Ovary (tissue), 9 donors: ENCODE results near the gene FANCC. TPM values are rescaled to one million over a fixed set of nuclear protein-coding genes. Genes with fewer than 3 reads are reported as not detected.
A peak's percentile ranks its signal among the peaks of the same experiment; 100 is the strongest.

ENCODE experiments used
- DNase-seq, 5 donors: peaks; one replicate each; pipeline ENCODE4 v3.0.0-alpha.2; 2019 to 2020
- H3K27ac ChIP-seq, 2 donors: fragments of 200-600 bp; one replicate each; pipeline versions ENCODE4 v1.5.1 to v1.8.0; 2019 to 2022
- H3K27me3 ChIP-seq: fragments of 200-600 bp; one replicate; pipeline ENCODE4 v1.8.0; 2022
- H3K36me3 ChIP-seq: fragments of 200-600 bp; sonication (generic); one replicate; pipeline ENCODE4 v1.5.1; 2019
- H3K4me1 ChIP-seq: one replicate; pipeline ENCODE4 v1.8.1; 2013; ENCODE audit warnings: mild to moderate bottlenecking, moderate library complexity; ENCODE audit not compliant: insufficient read depth
- H3K4me3 ChIP-seq: fragments of 200-600 bp; sonication (generic); one replicate; pipeline ENCODE4 v1.5.1; 2017
- H3K9me3 ChIP-seq, 2 donors: fragments of 200-600 bp in 1 of 2; sonication (generic) in 1 of 2; one replicate each; pipeline versions ENCODE4 v1.5.1 to v1.8.1; 2013 to 2019; ENCODE audit warnings: mild to moderate bottlenecking in 1 of 2, moderate library complexity in 1 of 2
- CTCF ChIP-seq, 3 donors: fragments of 450-650 bp in 2 of 3; fragments of 200-600 bp in 1 of 3; IDR thresholded peaks; one replicate each; pipeline versions ENCODE4 v1.5.1 to v1.8.0; 2016 to 2022; ENCODE audit warnings: antibody characterized with exemption in 3 of 3, mild to moderate bottlenecking in 1 of 3
- EP300 ChIP-seq: sonication (generic); formaldehyde crosslinking; IDR thresholded peaks from one replicate; pipeline ENCODE4 v1.6.1; 2017; ENCODE audit warnings: antibody characterized with exemption
- POLR2A ChIP-seq: fragments of 450-650 bp; IDR thresholded peaks from one replicate; pipeline ENCODE4 v1.6.1; 2017; ENCODE audit warnings: antibody characterized with exemption, mild to moderate bottlenecking, moderate library complexity
- WGBS, 3 donors: extraction: QIAGEN DNeasy Blood & Tissue Kit in 1 of 3; methylation state at CpG; one replicate each; pipeline versions ENCODE4 v1.1.5 to v1.1.7; 2013 to 2017; 5-methylcytosine and 5-hydroxymethylcytosine counted together
- intact Hi-C, 4 donors: fragments of 100-400 bp; cut with DNase I; formaldehyde crosslinking; loops; one replicate each; pipeline versions ENCODE4 v1.11.0 to v1.15.1; 2022 to 2023
- polyA plus RNA-seq, 2 donors: library from polyadenylated mRNA; stranded (reverse); fragments of 200-250 nt in 1 of 2; fragments of 350-450 nt in 1 of 2; fragmentation: Illumina TruSeq in 1 of 2; extraction: RNeasy Lipid Tissue Mini Kit (QIAGEN cat#74804) in 1 of 2; gene quantifications; one replicate each; pipeline ENCODE4 v1.2.3, GENCODE V29; 2013 to 2014
- total RNA-seq, 7 donors: library from RNA; depleted of rRNA in 2 of 7; stranded (reverse); fragments of >200 nt in 2 of 7; fragmentation: NEBNext Ultra II Directional in 3 of 7; extraction: Animal tissue kit (Norgen Biotek cat#: 25700) in 3 of 7; gene quantifications; one replicate each; pipeline versions ENCODE4 v1.1.0 to v1.2.4, GENCODE V29; 2016 to 2023
- donor health status: DM: no; HTN: no; CAD: no; lungs with moderate emphysema.
- donor health status: DM: no; HTN: no; CAD: no.
- donor health status: Bipolar disorder and iron deficiency.
- donor health status: DM: yes; HTN: yes; CAD: no.
- donor health status: DM: no; HTN: no; CAD: no.
- donor health status: DM: yes; HTN: yes; CAD: no.

Gene FANCC
- total and polyA plus RNA-seq, 9 donors: 2.9 to 7.5 (median 4.9) TPM

- peak overlapping the region in 1 of 2 donors; percentile 2 for H3K27ac ChIP-seq
These were observed 239.6 kb downstream of the FANCC start for GRCh38 chr9:95077766-95078370.

GRCh38 chr9:95077053-95077765 is 240.3 kb downstream of the FANCC start:
- TF ChIP-seq POLR2A: no peak
- intact Hi-C loops: no loop called here
- peak in 2 of 5 donors; percentile 14 to 22 for DNase-seq
- Histone ChIP-seq H3K27ac (peak overlapping the region in 1 of 2 donors; percentile 2), H3K4me1 (peaks cover 13% of the 10 kb centered on the region), H3K9me3 (no peaks in the 10 kb centered on the region), H3K4me3 (no peak overlapping the region), H3K36me3 (no peaks in the 10 kb centered on the region), H3K27me3 (no peaks in the 10 kb centered on the region)
- WGBS, 3 donors: 56 to 64% (median 56%) methylated on average over 18 of the region's 18 CpGs

More at GRCh38 chr9:95077766-95078370, 239.6 kb downstream of the FANCC start:
- H3K9me3 ChIP-seq: no peaks in the 10 kb centered on the region
- peaks cover 10% of the 10 kb centered on the region for H3K4me1 ChIP-seq
- 50 to 54% (median 54%) methylated on average over 17 of the region's 17 CpGs for WGBS, 3 donors
- TF ChIP-seq POLR2A: no peak
- no peak for TF ChIP-seq EP300
- no peak for TF ChIP-seq CTCF (IDR thresholded peaks at IDR 0.05)
- no peak overlapping the region for H3K4me3 ChIP-seq
- peak in 2 of 5 donors; percentile 10 to 24 for DNase-seq
- H3K36me3 ChIP-seq: no peaks in the 10 kb centered on the region
- intact Hi-C loops: no loop called here
- H3K27me3 ChIP-seq: no peaks in the 10 kb centered on the region

- H3K9me3 ChIP-seq: no peaks in the 10 kb centered on the region
- no peak for DNase-seq
- H3K27ac ChIP-seq: peak overlapping the region in 1 of 2 donors; percentile 2
- intact Hi-C loops: no loop called here
- no peaks in the 10 kb centered on the region for H3K36me3 ChIP-seq
- H3K4me1 ChIP-seq: peaks cover 17% of the 10 kb centered on the region
- TF ChIP-seq POLR2A (no peak), EP300 (no peak), CTCF (IDR thresholded peaks at IDR 0.05) (no peak)
- 57 to 68% (median 59%) methylated on average over 1 of the region's 1 CpG for WGBS, 3 donors
- H3K27me3 ChIP-seq: no peaks in the 10 kb centered on the region
- no peak overlapping the region for H3K4me3 ChIP-seq
These were observed 240.8 kb downstream of the FANCC start for GRCh38 chr9:95076696-95077052.

- WGBS, 3 donors: 83 to 88% (median 85%) methylated on average over 7 of the region's 7 CpGs
- Histone ChIP-seq H3K4me3 (no peak overlapping the region), H3K27ac (no peak overlapping the region), H3K36me3 (no peaks in the 10 kb centered on the region), H3K27me3 (no peaks in the 10 kb centered on the region), H3K9me3 (no peaks in the 10 kb centered on the region), H3K4me1 (peaks cover 18% of the 10 kb centered on the region)
- TF ChIP-seq EP300: no peak
- TF ChIP-seq CTCF (IDR thresholded peaks at IDR 0.05): no peak
- no peak for TF ChIP-seq POLR2A
- no peak for DNase-seq
- intact Hi-C loops: no loop called here
These were observed 241.8 kb downstream of the FANCC start for GRCh38 chr9:95075700-95076099.

- H3K36me3 ChIP-seq: no peaks in the 10 kb centered on the region
- intact Hi-C loops: no loop called here
- H3K4me1 ChIP-seq: peaks cover 22% of the 10 kb centered on the region
- H3K27ac ChIP-seq: no peak overlapping the region
- no peaks in the 10 kb centered on the region for H3K27me3 ChIP-seq
- H3K4me3 ChIP-seq: no peak overlapping the region
- TF ChIP-seq POLR2A: no peak
- no peaks in the 10 kb centered on the region for H3K9me3 ChIP-seq
- DNase-seq: no peak
- WGBS, 3 donors: 85 to 93% (median 87%) methylated on average over 9 of the region's 9 CpGs
These were observed 242.9 kb downstream of the FANCC start for GRCh38 chr9:95074632-95075031.
